NCI-H1092 treated with DMSO at 0.1 percent for 48 hours (cell line): ENCODE results near the gene CPT1A.

Experiments used
- DNase-seq: peaks from one replicate; lab custom pipeline; 2025; lab: John Stamatoyannopoulos, UW

The CPT1A gene

GRCh38 chr11:68707527-68707926, 134.2 kb downstream of the CPT1A start:
- DNase-seq: no peak

GRCh38 chr11:68704887-68705286, 136.8 kb downstream of the CPT1A start:
- peak; percentile 5 for DNase-seq
